Spleen (tissue), 11 donors: ENCODE measurements around the gene ABCF1. TPM values are rescaled to one million over a fixed set of nuclear protein-coding genes. Genes with fewer than 3 reads are reported as not detected.
A peak's percentile ranks its signal among the peaks of the same experiment; 100 is the strongest.
"Not testable (repeated sequence)": the region's sequence is repeated elsewhere in the genome, so short reads cannot be mapped to it uniquely, and the experiment has no call there.

Experiments used
- DNase-seq: peaks from one replicate; pipeline ENCODE4 v3.0.0-alpha.2; 2020
- H3K27ac ChIP-seq, 8 donors: fragments of 200-600 bp; sonication (generic) in 7 of 8; 1 replicate in 4 of 8; 2 replicates in 4 of 8; pipeline versions ENCODE4 v1.5.0 to v1.8.0; 2016 to 2021; ENCODE audit warnings: inconsistent platforms in 4 of 8, mild to moderate bottlenecking in 4 of 8, moderate library complexity in 1 of 8
- H3K27me3 ChIP-seq, 7 donors: fragments of 200-600 bp; sonication (generic) in 6 of 7; replicated peaks in 1 of 7; 1 replicate in 4 of 7; 2 replicates in 3 of 7; pipeline versions ENCODE4 v1.5.0 to v1.8.0; 2016 to 2021; ENCODE audit warnings: inconsistent platforms in 3 of 7, mild to moderate bottlenecking in 1 of 7
- H3K36me3 ChIP-seq, 6 donors: fragments of 200-600 bp; sonication (generic) in 5 of 6; 1 replicate in 4 of 6; 2 replicates in 2 of 6; pipeline versions ENCODE4 v1.5.0 to v1.8.0; 2016 to 2021; ENCODE audit warnings: inconsistent platforms in 2 of 6
- H3K4me1 ChIP-seq, 6 donors: fragments of 200-600 bp; sonication (generic) in 5 of 6; 1 replicate in 3 of 6; 2 replicates in 3 of 6; pipeline versions ENCODE4 v1.5.0 to v1.8.0; 2016 to 2021; ENCODE audit warnings: inconsistent platforms in 3 of 6
- H3K4me3 ChIP-seq, 8 donors: fragments of 200-600 bp; sonication (generic) in 7 of 8; 1 replicate in 4 of 8; 2 replicates in 4 of 8; pipeline versions ENCODE4 v1.5.0 to v1.8.0; 2016 to 2021; ENCODE audit warnings: inconsistent platforms in 4 of 8, mild to moderate bottlenecking in 4 of 8, moderate library complexity in 2 of 8
- H3K9me3 ChIP-seq, 8 donors: fragments of 200-600 bp; sonication (generic) in 7 of 8; 1 replicate in 4 of 8; 2 replicates in 4 of 8; pipeline versions ENCODE4 v1.5.0 to v1.8.0; 2016 to 2021; ENCODE audit warnings: inconsistent platforms in 4 of 8
- CTCF ChIP-seq, 11 experiments: fragments of 200-600 bp in 7 of 11; fragments of 450-650 bp in 4 of 11; sonication (generic) in 4 of 11; IDR thresholded peaks in 8 of 11; conservative IDR thresholded peaks in 3 of 11; 1 replicate in 7 of 11; 2 replicates in 4 of 11; pipeline versions ENCODE4 v1.4.0 to v1.8.0; 2016 to 2021; ENCODE audit warnings: antibody characterized with exemption in 11 of 11, inconsistent platforms in 4 of 11, mild to moderate bottlenecking in 1 of 11
- POLR2A ChIP-seq, 3 donors: fragments of 450-650 bp; IDR thresholded peaks; one replicate each; pipeline ENCODE4 v1.5.1; 2017; ENCODE audit warnings: antibody characterized with exemption in 3 of 3, mild to moderate bottlenecking in 1 of 3
- POLR2AphosphoS5 ChIP-seq, 3 donors: sonication (generic); formaldehyde crosslinking; IDR thresholded peaks; one replicate each; pipeline ENCODE4 v1.5.1; 2017; ENCODE audit warnings: antibody characterized with exemption in 3 of 3
- WGBS, 5 donors: extraction: QIAGEN DNeasy Blood & Tissue Kit in 3 of 5; methylation state at CpG; one replicate each; pipeline versions ENCODE4 v1.1.5 to v1.1.7; 2013 to 2018; 5-methylcytosine and 5-hydroxymethylcytosine counted together
- intact Hi-C: fragments of 100-400 bp; cut with DNase I; formaldehyde crosslinking; loops from one replicate; pipeline ENCODE4 v1.15.0; 2023; ENCODE audit warnings: low total_unique reads
- polyA plus RNA-seq, 3 donors: library from polyadenylated mRNA; stranded (reverse); fragments of 200-250 nt; gene quantifications; one replicate each; pipeline ENCODE4 v1.2.1, GENCODE V29; 2013
- total RNA-seq, 7 donors: library from RNA; depleted of rRNA in 3 of 7; stranded (reverse); fragments of >200 nt in 3 of 7; fragmentation: NEBNext Ultra II Directional in 4 of 7; extraction: Animal tissue kit (Norgen Biotek cat#: 25700) in 4 of 7; gene quantifications; one replicate each; pipeline versions ENCODE4 v1.1.0 to v1.2.1, GENCODE V29; 2016 to 2021
- donor health status: healthy with polysubstance abuse.
- donor health status: DM: no; HTN: no; CAD: no; lungs with moderate emphysema.
- donor health status: DM: no; HTN: no; CAD: no.
- donor health status: Bipolar disorder and iron deficiency.
- donor health status: healthy.
- donor health status: DM: no; HTN: no; CAD: no.
- donor health status: DM: yes; HTN: yes; CAD: no.

The ABCF1 gene
- total and polyA plus RNA-seq, 10 donors = 12.8 to 53.5 (median 33.2) TPM

GRCh38 chr6:30592287-30592686 lies 21.0 kb downstream of the ABCF1 start:
- Histone ChIP-seq H3K36me3 (peaks cover 0 to 90% (median 63%) of the 10 kb centered on the region in 6 donors), H3K9me3 (no peaks in the 10 kb centered on the region), H3K27me3 (no peaks in the 10 kb centered on the region), H3K27ac (no peak overlapping the region), H3K4me3 (no peak overlapping the region), H3K4me1 (peaks cover 0 to 12% (median 1%) of the 10 kb centered on the region in 6 donors)
- intact Hi-C loops = no loop called here
- WGBS, 5 donors = 90 to 97% (median 92%) methylated on average over 1 of the region's 1 CpG
- TF ChIP-seq CTCF (IDR thresholded peaks at IDR 0.05 in 8 of 11, conservative IDR thresholded peaks at IDR 0.05 in 3 of 11) = no peak
- no peak for TF ChIP-seq POLR2A (IDR thresholded peaks at IDR 0.05)
- TF ChIP-seq POLR2AphosphoS5 (IDR thresholded peaks at IDR 0.05) = no peak
- DNase-seq = no peak

GRCh38 chr6:30597315-30598144 lies 26.3 kb downstream of the ABCF1 start:
- H3K9me3 ChIP-seq, H3K4me3 ChIP-seq, H3K27me3 ChIP-seq: not testable (repeated sequence)
- Histone ChIP-seq H3K27ac (peak overlapping the region in 1 of 8 donors; percentile 9), H3K36me3 (peaks cover 3 to 69% (median 39%) of the 10 kb centered on the region in 6 donors), H3K4me1 (peaks cover 0 to 48% (median 16%) of the 10 kb centered on the region in 6 donors)
- WGBS, 5 donors = 69 to 80% (median 77%) methylated on average over 15 of the region's 15 CpGs
- peak; percentile 70 to 93 (median 86) for TF ChIP-seq CTCF (IDR thresholded peaks at IDR 0.05 in 8 of 11, conservative IDR thresholded peaks at IDR 0.05 in 3 of 11)
- peak in 2 of 3 donors; percentile 6 to 74 for TF ChIP-seq POLR2AphosphoS5 (IDR thresholded peaks at IDR 0.05)
- DNase-seq = peak; percentile 79
- intact Hi-C loops = loop anchor here (5.0 kb wide), 2 partner anchors 55 to 115 kb away; no protein-coding TSS in a partner anchor

- Histone ChIP-seq H3K9me3 (no peaks in the 10 kb centered on the region), H3K4me3 (no peak overlapping the region), H3K4me1 (peaks cover 0 to 54% (median 16%) of the 10 kb centered on the region in 6 donors), H3K27me3 (no peaks in the 10 kb centered on the region), H3K36me3 (peaks cover 12 to 69% (median 48%) of the 10 kb centered on the region in 6 donors), H3K27ac (peak overlapping the region in 1 of 8 donors; percentile 24)
- no peak for DNase-seq
- TF ChIP-seq CTCF (IDR thresholded peaks at IDR 0.05 in 8 of 11, conservative IDR thresholded peaks at IDR 0.05 in 3 of 11) = no peak
- peak in 1 of 3 donors; percentile 59 for TF ChIP-seq POLR2AphosphoS5 (IDR thresholded peaks at IDR 0.05)
- intact Hi-C loops = loop anchor here (5.0 kb wide), 2 partner anchors 57 to 117 kb away; no protein-coding TSS in a partner anchor
- WGBS, 5 donors = 73 to 85% (median 82%) methylated on average over 12 of the region's 12 CpGs
These were observed 27.8 kb downstream of the ABCF1 start for GRCh38 chr6:30598912-30599624.
